ENCODE results near the gene UGT2A2. TPM values are rescaled to one million over a fixed set of nuclear protein-coding genes. Genes with fewer than 3 reads are reported as not detected.

The UGT2A2 gene
- total and polyA plus RNA-seq, 2 experiments from 2014 or later = not detected

- Mint-ChIP-seq H3K36me3 (ENCODE audit: low read depth) (no peaks in the 10 kb centered on the region), H3K4me3 (no peak overlapping the region), H3K27ac (no peak overlapping the region), H3K4me1 (no peaks in the 10 kb centered on the region), H3K27me3 (ENCODE audit: insufficient read depth, low read depth, poor library complexity) (no peaks in the 10 kb centered on the region), H3K9me3 (no peaks in the 10 kb centered on the region; the same call in 2 of the 3 replicates)
- no peaks in the 10 kb centered on the region for H3K36me3 ChIP-seq (ENCODE audit: insufficient read depth)
- no peak overlapping the region for H2AFZ ChIP-seq
- no peaks in the 10 kb centered on the region for H3K9me2 ChIP-seq (ENCODE audit: insufficient read depth)
- H3K4me2 ChIP-seq = no peak overlapping the region
- ATAC-seq (no peak), DNase-seq (ENCODE audit: low spot score) (no peak)
- H3F3A ChIP-seq (replicated peaks; ENCODE audit: low read depth) = no peaks in the 10 kb centered on the region
- no peaks in the 10 kb centered on the region for H3K27me3 ChIP-seq (ENCODE audit: insufficient read depth)
- no peaks in the 10 kb centered on the region for H3K4me1 ChIP-seq (ENCODE audit: insufficient read depth)
- TF ChIP-seq CTCF (conservative IDR thresholded peaks at IDR 0.05; ENCODE audit: low read depth in 2 of 2) = no peak
- TF ChIP-seq POLR2AphosphoS5 (IDR thresholded peaks at IDR 0.05; ENCODE audit: low read depth) = no peak
- no peak for TF ChIP-seq REST (IDR thresholded peaks at IDR 0.05; ENCODE audit: unreplicated experiment)
- no peak for TF ChIP-seq ZNF462 (CRISPR knock-in tag; IDR thresholded peaks at IDR 0.05)
- no peak for TF ChIP-seq EZH2phosphoT487 (IDR thresholded peaks at IDR 0.05; ENCODE audit: unreplicated experiment)
- no peak for TF ChIP-seq CREB1 (CRISPR knock-in tag; IDR thresholded peaks at IDR 0.05; ENCODE audit: low read depth)
- TF ChIP-seq ZNF331 (CRISPR knock-in tag; IDR thresholded peaks at IDR 0.05; ENCODE audit: low read depth) = no peak
- H3K79me2 ChIP-seq (replicated peaks; ENCODE audit: insufficient read depth) = no peaks in the 10 kb centered on the region
- H3K4me3 ChIP-seq = no peak overlapping the region
- no peaks in the 10 kb centered on the region for H4K20me1 ChIP-seq (replicated peaks; ENCODE audit: insufficient read depth)
- H3K27ac ChIP-seq (ENCODE audit: low read depth) = no peak overlapping the region
These were observed 63.1 kb downstream of the UGT2A2 start for GRCh38 chr4:69576251-69576877.
